Activated B cell treated with CpG ODN at 0.5 μM for 24 hours (primary cell): ENCODE results near the gene ADAMTS17. TPM values are rescaled to one million over a fixed set of nuclear protein-coding genes. Genes with fewer than 3 reads are reported as not detected.

Source experiments
- ATAC-seq: fragments of 200-7000 bp; cut with Tn5 transposase; one replicate; pipeline ENCODE4 v1.10.0; 2021; ENCODE audit warnings: low read depth, mild to moderate bottlenecking, moderate library complexity
- CTCF ChIA-PET: fragments of 350-600 bp; sonication (Branson Sonifier 250); formaldehyde crosslinking; loops from one replicate; lab custom pipeline; 2021; ENCODE audit warnings: antibody characterized with exemption; lab: Charles Lee
- POLR2A ChIA-PET: fragments of 350-600 bp; sonication (Branson Sonifier 250); formaldehyde crosslinking; loops from one replicate; lab custom pipeline; 2021; ENCODE audit warnings: antibody characterized with exemption; lab: Charles Lee
- DNase-seq: peaks from one replicate; pipeline ENCODE4 v3.0.0; 2022
- H3K27ac Mint-ChIP-seq: one replicate; pipeline ENCODE4 v1.8.0; 2020; ENCODE audit warnings: mixed read lengths
- H3K27me3 Mint-ChIP-seq: one replicate; pipeline ENCODE4 v1.8.0; 2021; ENCODE audit warnings: mixed read lengths
- H3K36me3 Mint-ChIP-seq: one replicate; pipeline ENCODE4 v1.8.0; 2021; ENCODE audit warnings: low read depth, mixed read lengths
- H3K4me1 Mint-ChIP-seq: one replicate; pipeline ENCODE4 v1.8.0; 2021; ENCODE audit warnings: mixed read lengths
- H3K4me3 Mint-ChIP-seq: one replicate; pipeline ENCODE4 v1.8.0; 2020; ENCODE audit warnings: mild to moderate bottlenecking, mixed read lengths
- H3K9me3 Mint-ChIP-seq: one replicate; pipeline ENCODE4 v1.8.0; 2020; ENCODE audit warnings: mixed read lengths
- CTCF ChIP-seq: fragments of 200-600 bp; IDR thresholded peaks from one replicate; pipeline ENCODE4 v1.8.0; 2022; ENCODE audit warnings: antibody characterized with exemption, mild to moderate bottlenecking
- intact Hi-C: fragments of 100-400 bp; cut with micrococcal nuclease; formaldehyde crosslinking; loops from one replicate; pipeline ENCODE4 v1.15.1; 2024
- total RNA-seq: library from RNA; stranded (reverse); gene quantifications from 2 replicates; pipeline ENCODE4 v1.2.3, GENCODE V29; 2022

Gene ADAMTS17
- total RNA-seq, 1 donor from 2014 or later: 1.6 TPM

- POLR2A ChIA-PET: no interaction called here
- ATAC-seq: no peak
- TF ChIP-seq CTCF: no peak
- Mint-ChIP-seq H3K27me3 (peaks cover 3% of the 10 kb centered on the region), H3K36me3 (no peaks in the 10 kb centered on the region), H3K27ac (no peak overlapping the region), H3K4me3 (no peak overlapping the region), H3K4me1 (no peaks in the 10 kb centered on the region), H3K9me3 (peaks cover 3% of the 10 kb centered on the region)
- intact Hi-C loops: loop anchor here (1.0 kb wide), 1 partner anchor 22 kb away; no protein-coding TSS in a partner anchor
- no peak for DNase-seq
- CTCF ChIA-PET: no interaction called here
Observed at GRCh38 chr15:100140527-100141308, 201.1 kb downstream of the ADAMTS17 start.

GRCh38 chr15:100134586-100134985 is 207.2 kb downstream of the ADAMTS17 start:
- no peak overlapping the region for H3K27ac Mint-ChIP-seq
- peaks cover 2% of the 10 kb centered on the region for H3K9me3 Mint-ChIP-seq

GRCh38 chr15:100134089-100134583 is 207.6 kb downstream of the ADAMTS17 start:
- Mint-ChIP-seq H3K27me3 (no peaks in the 10 kb centered on the region), H3K4me3 (no peak overlapping the region), H3K27ac (no peak overlapping the region), H3K36me3 (no peaks in the 10 kb centered on the region), H3K9me3 (no peaks in the 10 kb centered on the region), H3K4me1 (no peaks in the 10 kb centered on the region)
- no peak for ATAC-seq
- intact Hi-C loops: no loop called here
- ChIA-PET CTCF (no interaction called here), POLR2A (interaction anchor here (0.8 kb wide), 1 partner anchor 8 kb away, joined by 3 read pairs; no protein-coding TSS in a partner anchor)
- DNase-seq: no peak
- no peak for TF ChIP-seq CTCF

More at GRCh38 chr15:100134586-100134985, 207.2 kb downstream of the ADAMTS17 start:
- H3K4me3 Mint-ChIP-seq: no peak overlapping the region
- peaks cover 2% of the 10 kb centered on the region for H3K27me3 Mint-ChIP-seq
- POLR2A ChIA-PET: interaction anchor here (0.8 kb wide), 1 partner anchor 9 kb away, joined by 3 read pairs; no protein-coding TSS in a partner anchor
- TF ChIP-seq CTCF: no peak
- no peak for ATAC-seq
- intact Hi-C loops: no loop called here
- H3K36me3 Mint-ChIP-seq: no peaks in the 10 kb centered on the region
- DNase-seq: no peak
- no peaks in the 10 kb centered on the region for H3K4me1 Mint-ChIP-seq
- CTCF ChIA-PET: no interaction called here

GRCh38 chr15:100133001-100133400 is 208.8 kb downstream of the ADAMTS17 start:
- POLR2A ChIA-PET: no interaction called here
- TF ChIP-seq CTCF: no peak
- Mint-ChIP-seq H3K4me1 (no peaks in the 10 kb centered on the region), H3K9me3 (no peaks in the 10 kb centered on the region), H3K4me3 (no peak overlapping the region), H3K27me3 (no peaks in the 10 kb centered on the region), H3K27ac (no peak overlapping the region), H3K36me3 (no peaks in the 10 kb centered on the region)
- intact Hi-C loops: no loop called here
- CTCF ChIA-PET: no interaction called here
- DNase-seq (no peak), ATAC-seq (no peak)

GRCh38 chr15:100132309-100132708 is 209.5 kb downstream of the ADAMTS17 start:
- ChIA-PET CTCF (no interaction called here), POLR2A (no interaction called here)
- H3K9me3 Mint-ChIP-seq: no peaks in the 10 kb centered on the region
- TF ChIP-seq CTCF: no peak
- no peaks in the 10 kb centered on the region for H3K36me3 Mint-ChIP-seq
- intact Hi-C loops: no loop called here
- no peaks in the 10 kb centered on the region for H3K4me1 Mint-ChIP-seq
- no peak overlapping the region for H3K4me3 Mint-ChIP-seq
- no peak overlapping the region for H3K27ac Mint-ChIP-seq
- ATAC-seq (no peak), DNase-seq (no peak)
- no peaks in the 10 kb centered on the region for H3K27me3 Mint-ChIP-seq
